NCI-H226 (cell line): ENCODE results near the gene CACNA1C.
A peak's percentile ranks its signal among the peaks of the same experiment; 100 is the strongest.

Experiments
- DNase-seq: peaks from one replicate; pipeline ENCODE4 v3.0.0-alpha.2; 2015

Gene CACNA1C

GRCh38 chr12:2208837-2209635, 156.2 kb downstream of the CACNA1C start:
- no peak for DNase-seq

DNA sequence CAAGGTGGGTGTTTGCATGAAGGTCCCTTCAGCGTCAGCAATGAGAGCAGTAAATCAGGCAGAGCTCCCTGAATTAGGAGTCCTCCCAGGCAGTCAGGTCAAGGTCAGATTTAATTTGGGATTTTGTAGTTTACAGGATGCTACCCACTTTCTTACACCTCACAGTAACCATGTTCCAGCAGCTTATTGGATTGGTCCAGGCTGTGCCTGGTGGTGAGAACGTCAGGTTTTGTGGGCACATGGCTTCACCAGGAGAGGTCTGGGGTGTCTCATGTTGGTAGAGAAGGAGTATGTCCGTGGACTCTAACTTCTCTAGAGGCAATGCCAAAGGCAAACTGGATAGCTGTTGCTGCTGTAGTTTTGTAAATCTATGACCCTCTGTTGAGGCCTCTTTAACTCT, 158.3 kb downstream of the CACNA1C start:
- no peak for DNase-seq

DNA sequence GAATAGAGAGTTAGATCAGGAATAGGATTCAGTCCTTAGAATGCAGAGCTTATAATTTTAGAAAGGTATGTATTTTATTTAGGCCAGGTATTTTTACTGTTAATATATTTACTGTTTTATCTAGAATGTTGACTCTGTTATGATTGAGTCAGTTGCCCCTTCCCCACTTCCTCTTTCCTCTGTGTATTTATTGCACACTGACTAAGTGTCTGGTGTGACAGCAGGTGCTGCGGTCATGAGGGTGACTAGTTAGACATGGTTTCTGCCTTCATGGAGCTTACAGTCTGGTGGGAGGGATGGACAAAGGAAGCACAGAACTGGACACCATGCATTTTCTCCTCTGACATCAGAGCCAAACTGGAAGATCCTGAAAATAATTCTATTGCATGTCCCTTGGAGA, 159.8 kb downstream of the CACNA1C start:
- no peak for DNase-seq

DNA sequence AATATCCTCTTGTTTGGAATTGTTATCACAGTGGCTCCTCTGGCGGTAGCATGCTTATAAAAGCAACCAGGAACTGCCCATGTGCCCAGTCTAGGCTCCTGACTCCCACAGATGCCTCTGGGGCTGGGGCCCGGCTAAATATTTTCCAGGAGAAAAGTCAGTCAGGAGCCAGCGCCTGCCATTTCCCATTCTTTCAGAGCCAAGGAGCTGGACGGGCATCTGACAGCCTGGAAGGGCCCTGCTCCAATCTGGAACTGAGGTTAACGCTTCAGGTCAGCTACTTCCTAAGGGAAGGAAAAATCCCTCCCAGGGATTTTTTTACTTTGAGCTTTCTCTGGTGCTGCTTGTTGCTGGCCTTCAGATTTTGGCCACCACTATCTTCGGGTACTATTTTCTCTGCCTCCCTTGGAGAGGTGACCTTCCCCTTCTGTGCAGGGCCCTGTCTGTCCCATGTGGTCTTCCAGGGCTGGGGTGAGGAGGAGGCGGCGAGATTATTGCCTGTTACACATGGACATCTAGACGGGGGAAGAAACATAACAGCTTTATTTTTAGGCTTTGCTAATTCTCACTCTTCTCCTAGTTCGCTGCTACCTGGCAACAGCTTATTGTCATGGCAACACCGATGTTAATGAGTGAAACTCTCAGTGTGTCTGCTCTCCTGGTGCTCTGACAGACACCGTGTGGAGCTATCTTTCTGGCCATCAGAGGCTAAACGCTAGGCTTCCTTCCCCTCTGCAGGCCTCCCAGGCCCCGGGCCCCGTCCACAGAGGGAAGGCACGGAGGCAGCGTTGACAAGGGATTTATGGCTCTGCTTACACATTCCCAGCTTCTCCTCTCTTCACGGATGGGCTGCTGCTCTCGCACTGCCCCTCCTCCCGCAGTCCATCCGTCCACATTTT, 160.4 kb downstream of the CACNA1C start:
- no peak for DNase-seq

GRCh38 chr12:2214411-2214810, 161.6 kb downstream of the CACNA1C start:
- DNase-seq, result no peak

DNA sequence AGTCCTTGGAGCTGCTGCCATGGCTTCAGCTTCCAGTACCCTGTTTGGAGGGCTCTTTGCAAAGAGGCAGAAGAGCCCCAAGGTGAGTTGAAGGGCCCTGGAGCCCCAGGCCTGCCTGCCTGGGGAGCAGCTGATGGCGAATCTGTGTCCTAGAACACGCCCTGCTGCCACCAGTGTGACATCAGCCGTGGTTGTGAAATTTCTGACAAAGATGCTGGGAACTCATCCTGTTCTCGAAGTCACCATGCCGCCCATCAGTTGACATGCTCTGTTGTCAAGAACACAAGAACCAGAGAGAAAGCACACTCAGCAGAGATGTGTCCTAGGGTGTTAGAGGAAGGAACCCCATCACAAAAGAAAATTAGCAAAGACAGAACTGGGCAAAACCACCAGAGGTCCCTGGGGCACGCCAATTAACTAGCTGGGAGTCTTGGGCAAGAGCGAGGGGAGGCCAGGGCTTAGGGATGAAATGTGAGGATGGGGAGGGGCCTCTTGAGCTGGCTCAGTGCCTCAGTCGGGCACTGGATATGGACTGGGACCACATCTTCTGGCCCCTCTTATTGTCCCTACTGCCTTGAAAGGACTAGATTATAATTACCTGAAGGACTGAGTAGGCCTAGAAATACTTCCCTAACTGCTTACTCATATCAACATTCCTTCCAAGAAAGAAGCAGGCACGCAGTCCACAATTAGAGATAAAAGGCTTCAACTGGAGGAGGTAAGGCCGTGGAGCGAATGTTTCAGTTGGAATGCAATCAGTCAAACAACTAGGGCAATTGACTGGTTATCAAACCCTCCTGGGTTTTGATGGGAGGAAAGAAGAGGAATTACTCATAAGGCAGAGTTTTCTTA, 163.1 kb downstream of the CACNA1C start:
- DNase-seq, result peak; percentile 91

DNA sequence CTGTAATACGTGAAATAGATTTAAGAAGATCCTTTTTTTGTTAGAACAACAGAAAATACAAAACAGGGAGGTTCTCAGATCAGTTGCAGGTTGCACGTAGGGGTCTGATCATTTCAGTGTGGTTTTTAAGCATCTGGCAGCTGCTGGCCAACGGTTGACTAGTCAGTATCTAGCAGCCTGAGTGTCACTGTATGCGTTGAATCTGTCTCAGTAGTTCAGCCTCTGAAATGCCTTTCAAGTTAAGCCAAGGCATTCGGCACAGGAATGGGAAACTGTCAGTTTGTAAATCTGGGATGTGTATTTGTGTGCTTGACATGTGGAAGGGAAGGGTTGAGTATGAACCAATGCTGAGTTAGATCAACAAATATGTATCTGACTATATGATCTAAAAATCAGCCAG, 165.9 kb downstream of the CACNA1C start:
- DNase-seq, result no peak

DNA sequence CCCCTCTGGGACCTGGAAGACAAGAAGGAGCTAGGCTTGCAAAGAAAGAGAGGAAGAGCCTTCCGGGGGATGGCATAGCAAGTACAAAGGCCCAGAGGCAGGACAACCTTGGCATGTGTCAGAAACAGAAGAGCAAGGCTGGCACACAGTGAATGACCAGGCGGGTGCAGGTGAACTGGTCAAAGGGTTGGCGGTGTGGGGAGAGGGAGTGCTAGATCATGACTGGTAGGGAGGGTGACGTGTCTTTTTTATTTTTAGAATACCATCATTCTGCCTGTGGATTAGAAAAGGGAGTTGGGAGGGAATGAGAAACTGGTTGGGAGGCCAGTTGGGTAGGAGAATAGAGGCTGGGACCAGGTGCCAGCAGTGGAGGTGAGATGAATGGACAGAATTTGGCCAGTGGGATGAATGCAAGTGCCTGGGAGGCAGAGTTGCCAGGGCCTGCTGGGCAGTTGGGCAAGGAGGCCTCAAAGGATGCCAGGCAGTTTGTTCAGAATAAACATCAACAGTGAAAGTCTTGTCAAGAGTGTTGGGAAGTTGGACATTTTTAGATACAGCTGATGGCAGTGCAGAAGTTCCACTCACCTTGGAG, 168.3 kb downstream of the CACNA1C start:
- no peak for DNase-seq

GRCh38 chr12:2222691-2223090, 169.9 kb downstream of the CACNA1C start:
- DNase-seq, result no peak

DNA sequence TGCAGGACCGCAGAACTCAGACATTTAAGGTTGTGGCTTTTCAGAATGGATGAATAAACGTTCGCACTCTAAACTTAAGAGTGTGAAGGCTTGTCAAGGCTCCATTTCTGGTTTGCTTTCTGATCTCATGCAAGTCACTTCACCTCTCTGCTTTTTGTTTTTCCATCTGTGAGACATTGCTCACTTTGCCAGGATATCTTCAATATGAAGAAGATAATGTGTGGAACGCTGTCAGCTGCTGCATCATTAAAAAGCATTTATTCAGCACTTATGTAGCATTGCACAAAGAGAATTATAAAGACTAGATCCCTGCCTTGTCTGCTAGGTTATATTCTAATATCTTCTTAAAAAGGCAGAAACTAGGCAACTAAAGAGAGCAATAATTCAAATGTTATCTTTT, 172.2 kb downstream of the CACNA1C start:
- no peak for DNase-seq

GRCh38 chr12:2225696-2226095, 172.9 kb downstream of the CACNA1C start:
- DNase-seq, result no peak

DNA sequence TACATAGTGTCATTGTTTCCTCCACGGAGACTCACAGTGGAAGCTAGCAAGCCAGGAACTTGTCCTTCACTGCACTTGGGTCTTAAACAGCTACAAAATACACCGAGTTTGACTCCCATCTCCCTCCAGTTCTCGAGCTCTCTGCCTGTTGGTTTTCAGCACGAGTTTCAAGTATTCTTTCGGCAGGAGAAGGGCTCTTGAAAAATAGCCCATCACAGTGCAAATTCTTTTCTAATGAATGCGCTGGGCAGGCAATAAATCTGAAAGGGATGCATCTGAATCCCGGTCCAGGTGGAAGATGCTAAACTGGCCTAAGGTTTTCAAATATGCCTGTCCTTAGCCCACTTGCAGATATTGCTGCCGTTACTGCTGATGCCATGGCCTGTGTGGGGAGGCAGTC, 173.9 kb downstream of the CACNA1C start:
- no peak for DNase-seq

GRCh38 chr12:2227360-2227759, 174.6 kb downstream of the CACNA1C start:
- no peak for DNase-seq

GRCh38 chr12:2228535-2228934, 175.7 kb downstream of the CACNA1C start:
- no peak for DNase-seq

GRCh38 chr12:2229661-2230539, 177.1 kb downstream of the CACNA1C start:
- no peak for DNase-seq

DNA sequence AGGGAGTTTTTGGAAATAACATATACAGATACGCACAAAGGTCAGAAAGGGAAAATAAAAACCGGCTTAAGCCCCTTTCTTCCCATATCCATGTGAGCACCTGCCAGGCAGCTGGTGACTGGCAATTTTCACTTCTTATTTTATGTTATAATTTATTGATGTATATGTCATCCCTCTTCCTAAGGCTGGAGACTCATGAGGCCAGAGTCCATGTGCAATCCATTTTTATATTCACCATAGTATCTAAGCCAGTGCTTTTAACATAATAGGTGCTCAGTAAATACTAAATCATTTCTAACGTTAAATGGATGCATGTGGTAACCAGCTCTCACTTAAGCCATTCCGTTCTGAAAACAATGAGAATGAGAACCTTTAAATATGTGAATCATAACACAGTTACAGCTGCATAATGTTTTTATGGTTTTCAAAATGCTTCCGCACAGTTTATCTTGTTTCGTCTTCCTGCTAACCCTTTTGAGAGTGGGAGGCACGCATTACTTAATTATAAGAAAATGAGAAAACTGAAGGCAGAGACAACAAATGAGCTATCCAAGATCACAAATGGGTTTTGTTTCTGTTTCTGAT, 178.3 kb downstream of the CACNA1C start:
- DNase-seq, result no peak

GRCh38 chr12:2231956-2232355, 179.2 kb downstream of the CACNA1C start:
- no peak for DNase-seq

- no peak for DNase-seq
These were observed 180.2 kb downstream of the CACNA1C start for GRCh38 chr12:2233034-2233433.

- no peak for DNase-seq
These were observed 181.3 kb downstream of the CACNA1C start for GRCh38 chr12:2234091-2234490.

- DNase-seq, result no peak
These were observed 182.0 kb downstream of the CACNA1C start for GRCh38 chr12:2234646-2235350.
